Ishikawa (cell line): ENCODE measurements around the gene LIPG.

ENCODE experiments used
- CEBPB ChIP-seq: IDR thresholded peaks from 2 replicates; pipeline ENCODE4 v1.6.1; 2012
- CREB1 ChIP-seq: IDR thresholded peaks from 2 replicates; pipeline ENCODE4 v1.6.1; 2012; ENCODE audit warnings: low read depth
- EGR1 ChIP-seq: IDR thresholded peaks from 2 replicates; pipeline ENCODE4 v1.6.1; 2012
- EP300 ChIP-seq: IDR thresholded peaks from 2 replicates; pipeline ENCODE4 v1.6.1; 2012; ENCODE audit warnings: borderline replicate concordance
- FOXM1 ChIP-seq: IDR thresholded peaks from 2 replicates; pipeline ENCODE4 v1.6.1; 2012; ENCODE audit warnings: low read depth, borderline replicate concordance
- NFIC ChIP-seq: IDR thresholded peaks from 2 replicates; pipeline ENCODE4 v1.6.1; 2012
- RAD21 ChIP-seq: IDR thresholded peaks from 2 replicates; pipeline ENCODE4 v1.6.1; 2012; ENCODE audit warnings: low read depth
- TAF1 ChIP-seq: IDR thresholded peaks from 2 replicates; pipeline ENCODE4 v1.6.1; 2012; ENCODE audit warnings: low read depth, mild to moderate bottlenecking
- YY1 ChIP-seq: IDR thresholded peaks from 2 replicates; pipeline ENCODE4 v1.6.1; 2012; ENCODE audit warnings: low read depth
- ZBTB7A ChIP-seq: IDR thresholded peaks from 2 replicates; pipeline ENCODE4 v1.6.1; 2012; ENCODE audit warnings: low read depth
- TF ChIP-seq, protein P1 (sequence below): IDR thresholded peaks from 2 replicates; pipeline ENCODE4 v1.6.1; 2012; ENCODE audit warnings: low read depth, mild to moderate bottlenecking
- TF ChIP-seq, protein P2 (sequence below): IDR thresholded peaks from 2 replicates; pipeline ENCODE4 v1.6.1; 2012
- TF ChIP-seq, protein P3 (sequence below): IDR thresholded peaks from 2 replicates; pipeline ENCODE4 v1.6.1; 2012

DNA sequence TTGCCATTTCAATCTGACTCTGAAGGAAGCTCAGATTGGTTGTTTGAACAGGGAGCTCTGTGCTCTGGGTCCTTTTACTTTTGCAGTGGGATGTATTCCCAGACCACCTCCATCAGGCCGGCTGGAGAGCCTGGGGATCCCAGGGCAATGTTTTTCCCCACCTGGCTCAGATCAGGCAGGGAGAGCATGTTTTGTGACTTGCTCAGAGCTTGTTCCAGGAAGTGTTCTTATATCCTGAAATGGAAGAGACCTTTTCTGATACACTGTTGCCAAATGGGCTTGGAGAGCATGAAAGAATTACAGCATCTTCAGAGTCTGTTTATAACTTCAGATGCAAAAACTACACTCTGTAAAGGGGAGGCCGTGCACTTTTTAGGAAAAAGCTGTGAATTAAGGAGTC, 56.0 kb downstream of the LIPG start:
- no peak for TF ChIP-seq FOXM1
- TF ChIP-seq, protein P1, sequence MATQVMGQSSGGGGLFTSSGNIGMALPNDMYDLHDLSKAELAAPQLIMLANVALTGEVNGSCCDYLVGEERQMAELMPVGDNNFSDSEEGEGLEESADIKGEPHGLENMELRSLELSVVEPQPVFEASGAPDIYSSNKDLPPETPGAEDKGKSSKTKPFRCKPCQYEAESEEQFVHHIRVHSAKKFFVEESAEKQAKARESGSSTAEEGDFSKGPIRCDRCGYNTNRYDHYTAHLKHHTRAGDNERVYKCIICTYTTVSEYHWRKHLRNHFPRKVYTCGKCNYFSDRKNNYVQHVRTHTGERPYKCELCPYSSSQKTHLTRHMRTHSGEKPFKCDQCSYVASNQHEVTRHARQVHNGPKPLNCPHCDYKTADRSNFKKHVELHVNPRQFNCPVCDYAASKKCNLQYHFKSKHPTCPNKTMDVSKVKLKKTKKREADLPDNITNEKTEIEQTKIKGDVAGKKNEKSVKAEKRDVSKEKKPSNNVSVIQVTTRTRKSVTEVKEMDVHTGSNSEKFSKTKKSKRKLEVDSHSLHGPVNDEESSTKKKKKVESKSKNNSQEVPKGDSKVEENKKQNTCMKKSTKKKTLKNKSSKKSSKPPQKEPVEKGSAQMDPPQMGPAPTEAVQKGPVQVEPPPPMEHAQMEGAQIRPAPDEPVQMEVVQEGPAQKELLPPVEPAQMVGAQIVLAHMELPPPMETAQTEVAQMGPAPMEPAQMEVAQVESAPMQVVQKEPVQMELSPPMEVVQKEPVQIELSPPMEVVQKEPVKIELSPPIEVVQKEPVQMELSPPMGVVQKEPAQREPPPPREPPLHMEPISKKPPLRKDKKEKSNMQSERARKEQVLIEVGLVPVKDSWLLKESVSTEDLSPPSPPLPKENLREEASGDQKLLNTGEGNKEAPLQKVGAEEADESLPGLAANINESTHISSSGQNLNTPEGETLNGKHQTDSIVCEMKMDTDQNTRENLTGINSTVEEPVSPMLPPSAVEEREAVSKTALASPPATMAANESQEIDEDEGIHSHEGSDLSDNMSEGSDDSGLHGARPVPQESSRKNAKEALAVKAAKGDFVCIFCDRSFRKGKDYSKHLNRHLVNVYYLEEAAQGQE = no peak
- no peak for TF ChIP-seq CREB1
- TF ChIP-seq, protein P2, sequence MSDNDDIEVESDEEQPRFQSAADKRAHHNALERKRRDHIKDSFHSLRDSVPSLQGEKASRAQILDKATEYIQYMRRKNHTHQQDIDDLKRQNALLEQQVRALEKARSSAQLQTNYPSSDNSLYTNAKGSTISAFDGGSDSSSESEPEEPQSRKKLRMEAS = no peak
- no peak for TF ChIP-seq NFIC
- TF ChIP-seq EGR1 = no peak
- TF ChIP-seq EP300 = no peak
- TF ChIP-seq ZBTB7A = no peak
- TF ChIP-seq RAD21 = no peak
- TF ChIP-seq, protein P3, sequence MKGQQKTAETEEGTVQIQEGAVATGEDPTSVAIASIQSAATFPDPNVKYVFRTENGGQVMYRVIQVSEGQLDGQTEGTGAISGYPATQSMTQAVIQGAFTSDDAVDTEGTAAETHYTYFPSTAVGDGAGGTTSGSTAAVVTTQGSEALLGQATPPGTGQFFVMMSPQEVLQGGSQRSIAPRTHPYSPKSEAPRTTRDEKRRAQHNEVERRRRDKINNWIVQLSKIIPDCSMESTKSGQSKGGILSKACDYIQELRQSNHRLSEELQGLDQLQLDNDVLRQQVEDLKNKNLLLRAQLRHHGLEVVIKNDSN = no peak
- no peak for TF ChIP-seq CEBPB
- no peak for TF ChIP-seq TAF1
- TF ChIP-seq YY1 = no peak
